ENCODE results near the gene EMP2.
A peak's percentile ranks its signal among the peaks of the same experiment; 100 is the strongest.
"Not testable (repeated sequence)": the region's sequence is repeated elsewhere in the genome, so short reads cannot be mapped to it uniquely, and the experiment has no call there.

The EMP2 gene

DNA sequence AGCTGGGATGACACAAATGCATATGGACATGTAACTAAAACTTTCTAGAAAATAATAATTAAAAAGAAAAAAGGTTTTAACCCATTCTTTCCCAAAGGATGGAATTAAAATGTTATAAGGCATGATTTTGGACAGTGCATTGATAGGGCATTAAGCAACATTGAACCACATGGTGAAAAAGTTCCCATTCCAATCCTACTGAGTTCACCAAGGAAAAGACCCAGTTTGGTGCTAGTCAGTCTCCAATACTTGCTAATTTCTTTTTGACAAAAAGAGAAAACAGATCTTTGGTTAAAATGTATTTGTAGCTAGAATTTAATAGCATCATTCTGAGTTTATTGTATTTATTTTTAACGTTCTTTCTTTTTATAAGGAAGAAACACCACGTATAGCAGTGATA is 28.1 kb downstream of the EMP2 start:
- peak; percentile 46 for DNase-seq (ENCODE audit: low spot score)

DNA sequence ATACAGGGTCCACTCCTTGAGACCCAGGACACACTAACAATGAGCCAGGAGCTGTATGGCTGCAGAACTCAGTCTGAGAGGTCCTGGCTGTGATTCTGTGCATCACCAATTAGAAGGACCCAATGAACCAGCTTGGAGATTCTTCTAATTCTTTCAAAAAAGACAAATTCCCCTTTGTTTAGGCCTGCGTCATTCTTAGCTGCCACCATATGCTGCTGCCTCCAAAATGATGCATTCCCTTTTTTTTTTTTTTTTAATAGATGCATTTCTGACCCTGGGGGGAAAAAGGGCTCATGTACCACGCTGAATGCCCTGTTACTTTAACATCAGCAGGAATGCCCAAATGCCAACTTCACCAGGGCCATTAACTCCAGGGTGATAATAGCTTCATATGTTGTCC is 28.5 kb downstream of the EMP2 start:
- no peak for DNase-seq (ENCODE audit: low spot score)

DNA sequence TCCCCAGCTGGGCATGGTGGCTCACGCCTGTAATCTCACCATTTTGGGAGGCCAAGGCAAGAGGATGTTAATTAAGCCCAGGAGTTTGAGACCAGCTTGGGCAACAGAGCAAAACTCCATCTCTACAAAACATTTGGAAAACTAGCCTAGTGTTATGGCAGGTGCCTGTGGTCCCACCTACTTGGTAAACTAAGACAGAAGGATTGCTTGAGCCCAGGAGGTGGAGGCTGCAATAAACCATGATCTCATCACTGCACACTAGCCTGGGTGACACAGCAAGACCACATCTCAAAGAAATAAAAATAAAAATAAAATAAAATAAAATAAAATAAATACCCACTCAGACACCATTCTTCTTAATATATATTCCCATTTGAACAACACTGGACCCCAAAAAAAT is 32.0 kb downstream of the EMP2 start:
- no peak for DNase-seq (ENCODE audit: low spot score)

DNA sequence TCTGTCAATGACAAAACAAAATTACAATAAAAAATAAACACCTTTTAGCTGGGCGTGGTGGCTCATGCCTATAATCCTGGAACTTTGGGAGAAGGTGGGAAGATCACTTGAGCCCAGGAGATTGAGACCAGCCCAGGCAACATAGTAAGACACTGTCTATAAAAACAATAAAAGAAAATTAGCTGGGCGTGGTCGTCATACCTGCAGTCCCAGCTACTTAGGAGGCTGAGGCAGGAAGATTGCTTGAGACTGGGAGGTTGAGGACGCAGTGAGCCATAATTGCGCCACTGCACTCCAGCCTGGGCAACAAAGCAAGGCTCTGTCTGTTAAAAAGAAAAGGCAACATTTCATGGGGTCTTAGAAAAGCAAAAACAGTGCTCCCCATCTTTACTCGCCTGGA is 32.7 kb downstream of the EMP2 start:
- no peak for DNase-seq (ENCODE audit: low spot score)

DNA sequence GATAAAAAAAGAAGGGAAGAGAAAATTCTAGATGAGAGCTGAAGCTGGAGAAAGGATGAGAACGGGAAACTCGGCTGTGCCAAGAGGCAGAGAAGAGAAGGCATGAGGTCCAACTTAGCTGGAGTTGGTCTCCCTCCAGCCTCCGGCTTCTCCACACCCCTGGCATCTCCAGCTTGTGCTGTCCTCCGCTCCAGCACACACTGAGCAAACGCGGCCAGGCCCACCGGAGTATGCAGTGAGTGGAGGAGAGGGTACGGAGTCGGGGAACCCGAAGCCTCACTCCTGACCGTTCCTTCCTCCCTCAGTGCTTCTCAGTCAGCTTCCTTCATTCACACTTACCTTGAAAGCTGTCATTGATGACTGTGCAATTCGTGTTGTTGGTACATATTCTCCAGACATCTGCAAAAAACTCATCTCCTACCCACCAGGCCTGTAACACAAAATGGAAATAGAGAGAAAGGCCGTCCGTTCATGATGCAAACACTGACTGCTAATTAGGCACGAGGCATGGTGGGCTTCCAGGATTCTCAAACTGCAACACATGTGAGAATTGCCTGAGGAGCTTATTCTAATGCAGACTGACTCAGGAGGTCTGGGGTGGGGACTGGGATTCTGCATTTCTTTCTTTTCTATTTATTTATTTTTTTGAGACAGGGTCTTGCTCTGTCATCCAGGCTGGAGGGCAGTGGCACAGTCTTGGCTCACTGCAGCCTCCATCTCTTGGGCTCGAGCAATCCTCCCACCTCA is 37.0 kb downstream of the EMP2 start:
- no peak for DNase-seq (ENCODE audit: low spot score)

DNA sequence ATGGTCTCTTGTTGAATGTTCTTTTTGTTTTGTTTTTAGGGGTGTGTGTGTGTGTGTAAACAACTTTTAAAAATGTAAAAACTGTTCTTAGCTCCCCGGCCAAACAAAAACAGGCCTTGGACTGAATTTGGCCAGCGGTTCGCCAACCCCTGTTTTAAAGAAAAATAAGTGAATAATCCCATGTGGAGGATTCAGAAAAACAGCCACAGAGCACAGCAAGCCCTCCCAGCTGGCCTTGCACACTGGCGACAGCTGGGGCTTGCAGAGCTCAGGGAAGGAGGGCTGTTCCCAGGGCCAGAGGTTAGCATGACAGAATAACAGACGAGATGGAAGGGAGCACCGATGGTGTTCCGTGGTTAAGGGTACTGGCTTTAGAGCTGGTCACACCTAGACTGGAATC is 39.0 kb downstream of the EMP2 start:
- no peak for DNase-seq (ENCODE audit: low spot score)

DNA sequence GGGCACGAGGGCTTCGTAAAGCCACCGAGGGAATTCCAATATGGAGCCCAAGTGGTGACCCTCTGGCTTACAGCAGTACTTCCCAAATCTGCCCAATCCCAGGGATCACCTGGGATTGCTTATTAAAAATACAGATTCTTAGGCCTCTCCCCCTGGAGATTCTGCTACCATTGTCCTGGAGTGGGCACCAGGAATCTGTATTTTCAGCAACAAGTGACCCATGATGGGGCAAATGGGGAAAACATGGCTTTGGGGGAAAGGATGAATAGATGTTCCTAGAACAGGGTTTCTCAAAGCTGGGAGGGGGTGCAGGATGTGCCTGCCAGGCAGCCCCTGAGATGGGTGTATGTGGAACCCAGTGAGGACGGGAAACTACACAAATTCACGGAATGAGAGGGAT is 40.6 kb downstream of the EMP2 start:
- no peak for DNase-seq (ENCODE audit: low spot score)

DNA sequence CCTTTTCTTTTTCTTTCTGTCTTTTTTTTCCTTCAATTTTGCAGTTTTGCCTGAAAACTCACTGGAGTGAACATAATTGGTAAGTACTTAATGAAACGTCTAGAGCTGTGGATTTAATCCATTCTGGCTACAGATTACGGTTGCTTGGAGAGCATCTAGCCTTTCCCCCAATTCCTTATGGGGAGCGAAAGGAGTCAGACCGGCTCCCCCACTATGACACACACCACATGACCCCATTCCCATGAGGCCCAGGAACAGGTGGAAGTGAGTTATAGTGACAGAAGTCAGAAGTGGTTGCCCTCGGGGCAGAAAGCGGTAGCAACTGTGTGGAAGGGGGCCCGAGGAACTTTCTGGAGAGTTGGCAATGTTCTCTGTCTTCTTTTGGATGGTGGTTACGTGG is 41.2 kb downstream of the EMP2 start:
- no peak for DNase-seq (ENCODE audit: low spot score)

DNA sequence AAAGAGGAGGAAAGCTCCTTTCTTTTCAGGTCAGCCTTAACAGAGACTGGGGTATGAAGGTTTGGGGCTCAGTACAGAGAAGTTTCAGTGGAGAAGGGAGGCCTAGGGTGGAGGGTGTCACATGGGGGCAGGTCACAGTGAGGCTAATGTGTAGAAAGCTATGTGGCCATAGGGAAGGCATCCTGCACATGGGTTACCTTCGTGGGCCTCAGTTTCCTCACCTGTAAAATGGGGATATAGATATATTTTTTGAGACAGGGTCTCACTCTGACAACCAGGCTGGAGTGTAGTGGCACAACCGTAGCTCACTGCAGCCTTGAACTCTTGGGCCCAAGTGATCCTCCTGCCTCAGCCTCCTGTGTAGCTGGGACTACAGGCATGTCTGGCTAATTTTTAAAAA is 41.8 kb downstream of the EMP2 start:
- DNase-seq (ENCODE audit: low spot score) = no peak

DNA sequence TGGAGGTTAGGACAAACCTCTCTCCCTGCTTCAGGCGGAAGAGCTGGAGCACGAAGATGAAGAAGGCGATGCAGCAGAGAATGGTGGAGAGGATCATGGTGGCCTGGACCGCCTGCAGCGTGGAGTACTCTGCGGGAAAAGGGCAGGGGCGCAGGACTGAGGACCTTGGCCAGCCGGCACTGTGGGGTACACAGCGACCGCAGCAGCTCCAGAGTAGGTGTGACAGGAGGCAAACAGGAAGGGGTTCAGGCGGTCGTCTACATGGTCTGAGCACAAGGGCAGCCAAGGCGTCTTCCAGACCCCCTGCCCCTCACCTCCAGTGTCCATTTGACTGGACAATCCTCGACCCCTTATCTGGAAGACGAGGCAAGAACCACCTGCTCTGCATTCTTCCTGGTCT is 42.5 kb downstream of the EMP2 start:
- no peak for DNase-seq (ENCODE audit: low spot score)

DNA sequence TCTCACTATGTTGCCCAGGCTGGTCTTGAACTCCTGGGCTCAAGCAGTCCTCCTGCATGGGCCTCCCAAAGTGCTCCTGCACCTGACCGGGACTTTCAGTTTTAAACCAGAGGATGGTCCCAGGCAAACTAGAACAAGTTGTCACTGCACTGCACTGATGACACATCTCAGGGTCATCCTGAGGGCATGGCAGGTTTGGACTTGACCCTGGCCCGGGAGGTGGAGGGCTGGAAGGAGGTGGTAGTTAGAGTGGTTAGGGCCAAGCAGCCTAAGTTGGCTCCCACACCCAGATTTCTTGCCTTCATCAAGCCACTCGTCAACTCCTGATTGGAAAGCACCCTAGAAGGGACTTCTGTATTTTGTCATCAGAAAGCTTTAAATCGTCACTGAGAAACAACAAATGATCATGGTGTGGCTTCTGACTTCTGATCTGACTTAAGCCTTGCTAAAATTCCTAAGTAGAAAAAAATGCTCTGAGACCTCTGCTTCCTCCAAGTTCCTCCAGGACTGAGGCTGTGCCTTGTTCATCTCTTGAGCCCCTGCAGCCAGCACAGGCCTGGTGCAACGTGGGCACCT is 43.5 kb downstream of the EMP2 start:
- DNase-seq (ENCODE audit: low spot score) = no peak

DNA sequence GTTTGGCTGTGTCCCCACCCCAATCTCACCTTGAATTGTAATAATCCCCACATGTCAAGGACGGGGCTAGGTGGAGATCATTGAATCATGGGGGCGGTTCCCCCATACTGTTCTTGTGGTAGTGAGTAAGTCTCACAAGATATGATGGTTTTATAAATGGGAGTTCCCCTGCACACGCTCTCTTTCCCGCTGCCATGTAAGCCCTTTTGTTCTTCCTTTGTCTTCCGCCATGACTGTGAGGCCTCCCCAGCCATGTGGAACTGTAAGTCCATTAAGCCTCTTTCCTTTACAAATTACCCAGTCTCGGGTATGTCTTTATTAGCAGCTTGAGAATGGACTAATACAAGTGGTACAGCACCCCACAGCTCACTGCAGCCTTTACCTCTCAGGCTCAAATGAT is 44.1 kb downstream of the EMP2 start:
- DNase-seq (ENCODE audit: low spot score) = not testable (repeated sequence)

DNA sequence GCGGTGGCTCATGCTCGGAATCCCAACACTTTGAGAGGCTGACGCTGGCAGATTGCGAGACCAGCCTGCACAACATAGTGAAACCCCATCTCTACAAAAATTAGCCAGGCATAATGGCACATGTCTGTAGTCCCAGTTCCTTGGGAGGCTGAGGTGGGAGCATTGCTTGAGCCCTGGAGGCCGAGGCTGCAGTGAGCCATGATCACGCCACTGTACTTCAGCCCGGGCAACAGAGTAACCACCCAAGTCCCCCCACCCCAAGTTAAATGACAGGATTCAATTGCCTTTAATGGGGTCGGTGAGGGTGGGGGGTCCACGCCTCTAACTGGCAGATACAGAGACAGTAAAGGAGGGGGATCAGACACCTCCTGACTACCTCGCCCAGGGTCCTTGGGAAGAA is 44.9 kb downstream of the EMP2 start:
- no peak for DNase-seq (ENCODE audit: low spot score)

DNA sequence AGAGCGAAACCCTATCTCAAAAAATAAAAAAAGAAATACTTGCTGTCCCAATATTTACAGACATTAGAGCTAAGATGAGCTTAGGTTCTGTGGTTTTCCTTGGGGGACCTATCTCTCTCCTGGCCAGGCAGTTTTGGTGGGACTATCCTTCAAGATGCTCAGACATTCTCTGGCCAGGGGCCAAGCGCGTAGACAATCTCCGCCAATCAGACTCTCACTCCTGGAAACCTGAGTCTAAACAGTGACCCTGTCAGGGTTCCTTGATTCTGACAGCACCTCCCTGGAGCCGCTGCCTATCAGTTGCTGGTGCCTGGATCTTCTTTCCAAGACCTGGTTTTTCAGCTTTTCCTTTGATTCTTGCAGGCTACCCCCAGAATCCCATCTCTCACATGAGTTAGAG is 45.6 kb downstream of the EMP2 start:
- DNase-seq (ENCODE audit: low spot score) = no peak

DNA sequence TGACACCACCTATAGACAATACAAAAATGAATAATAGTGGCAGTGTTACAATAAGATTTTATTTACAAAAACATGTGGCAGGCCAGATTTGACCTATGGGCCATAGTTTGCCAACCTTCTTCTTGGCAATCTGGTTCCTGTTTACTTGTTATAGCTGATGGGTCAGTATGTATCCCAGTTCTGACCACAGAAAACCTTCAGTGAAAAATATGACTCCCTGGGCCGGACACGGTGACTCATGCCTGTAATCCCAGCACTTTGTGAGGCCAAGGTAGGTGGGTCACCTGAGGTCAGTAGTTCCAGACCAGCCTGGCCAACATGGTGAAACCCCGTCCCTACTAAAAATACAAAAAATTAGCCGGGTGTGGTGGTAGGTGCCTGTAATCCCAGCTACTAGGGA is 46.8 kb downstream of the EMP2 start:
- DNase-seq (ENCODE audit: low spot score) = not testable (repeated sequence)

DNA sequence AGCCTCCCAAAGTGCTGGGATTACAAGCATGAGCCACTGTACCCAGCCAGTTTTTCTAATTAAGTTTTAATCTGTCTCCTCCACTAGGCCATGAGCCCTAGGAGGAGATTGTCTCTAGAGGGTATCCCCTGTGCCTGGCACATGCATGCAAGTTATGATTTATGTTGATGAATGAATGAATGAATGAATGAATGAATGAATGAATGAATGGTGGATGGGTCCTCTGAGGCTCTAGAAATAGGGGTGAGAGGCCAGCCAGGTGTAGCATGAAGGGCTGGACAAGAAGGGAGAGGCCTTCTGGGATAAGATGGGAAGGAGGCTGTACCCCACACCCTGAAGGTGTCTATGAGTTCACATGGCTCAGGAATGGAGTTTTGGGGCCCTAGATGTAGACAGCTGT is 48.8 kb downstream of the EMP2 start:
- no peak for DNase-seq (ENCODE audit: low spot score)

DNA sequence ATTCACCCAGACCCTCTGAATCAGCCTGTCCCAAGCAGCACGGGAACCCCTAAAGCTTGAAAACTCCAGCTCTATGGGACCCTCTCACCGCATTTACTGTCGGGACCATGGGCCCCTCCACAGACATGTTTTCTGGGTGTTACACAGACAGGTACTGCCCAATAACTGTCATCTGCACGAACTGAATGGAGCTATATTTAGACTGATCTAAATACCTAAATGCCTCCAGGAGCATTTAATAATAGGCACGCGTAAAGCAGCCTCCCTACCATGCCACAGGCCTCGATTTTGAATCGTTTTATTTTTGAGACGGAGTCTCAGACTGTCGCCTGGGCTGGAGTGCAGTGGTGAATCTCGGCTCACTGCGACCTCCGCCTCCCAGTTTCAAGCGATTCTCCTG is 49.7 kb downstream of the EMP2 start:
- DNase-seq (ENCODE audit: low spot score) = no peak

DNA sequence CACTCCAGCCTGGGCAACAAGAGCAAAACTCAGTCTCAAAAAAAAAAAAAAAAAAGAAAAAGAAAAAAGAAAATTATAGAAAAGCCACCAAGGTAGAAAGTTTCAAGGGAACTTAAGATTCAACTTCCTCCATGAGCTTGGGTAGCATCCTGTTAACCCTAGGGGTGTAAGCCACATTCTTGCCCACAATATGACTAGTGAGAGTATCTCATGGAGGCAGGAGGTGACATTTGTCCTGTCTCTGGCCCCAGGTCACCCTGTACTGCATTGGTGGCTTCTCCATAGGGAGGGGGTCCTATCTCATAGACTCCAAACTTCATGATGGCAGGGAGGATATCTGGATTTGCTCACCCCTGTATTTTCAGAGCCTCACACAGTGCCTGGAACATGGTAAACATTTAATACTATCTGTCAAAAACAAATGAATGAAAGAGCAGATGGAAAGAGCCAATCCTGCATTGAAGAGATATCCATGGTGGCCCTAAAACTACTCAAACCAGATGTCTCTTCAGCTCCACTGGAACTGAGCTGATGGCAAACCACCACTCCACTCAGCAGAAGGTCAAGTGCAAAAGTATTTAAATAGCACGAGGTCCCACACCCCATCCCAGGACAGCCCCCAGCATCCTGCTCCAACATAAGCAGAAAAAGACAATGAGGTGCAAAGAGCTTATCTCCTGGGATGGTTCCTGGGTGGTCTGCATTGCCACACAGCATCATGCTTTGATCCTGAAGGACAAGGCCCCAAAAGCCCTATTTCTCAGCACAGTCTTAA is 50.3 kb downstream of the EMP2 start:
- no peak for DNase-seq (ENCODE audit: low spot score)

DNA sequence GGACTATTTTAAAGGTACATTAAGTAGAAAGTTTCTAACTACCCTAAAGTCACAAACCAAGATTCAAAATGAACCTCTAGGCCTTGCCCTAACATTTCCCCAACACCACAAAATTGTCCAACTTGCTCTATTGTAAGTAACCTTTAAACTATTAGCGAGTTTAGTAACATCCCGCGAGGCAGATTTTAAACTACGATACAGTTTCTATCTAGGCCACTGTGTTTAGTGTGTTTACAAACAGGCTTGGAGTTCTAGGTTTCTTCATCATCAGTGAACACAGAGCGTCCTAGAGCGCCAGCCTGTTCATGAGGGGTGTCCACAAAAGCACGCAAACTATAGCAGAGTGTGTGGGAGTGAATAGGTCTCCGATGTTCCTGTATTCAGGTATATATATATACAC is 51.8 kb downstream of the EMP2 start:
- no peak for DNase-seq (ENCODE audit: low spot score)

DNA sequence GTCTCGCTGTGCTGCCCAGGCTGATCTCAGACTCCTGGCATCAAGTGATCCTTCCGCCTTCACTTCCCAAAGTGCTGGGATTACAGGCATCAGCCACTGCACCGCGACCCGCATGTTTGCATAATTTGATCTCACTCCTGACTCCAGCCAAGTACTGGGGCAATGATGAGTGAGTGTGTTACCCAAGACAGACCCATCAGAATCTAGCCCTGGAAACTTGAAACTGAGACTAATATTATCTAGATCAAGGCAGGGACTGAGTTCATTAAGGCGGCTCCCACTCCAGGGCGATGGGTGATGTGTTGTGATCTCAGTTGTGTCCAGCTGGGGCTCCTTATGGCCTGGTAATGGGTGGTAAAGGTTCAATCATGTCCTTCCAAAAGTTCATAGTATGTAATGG is 53.4 kb downstream of the EMP2 start:
- no peak for DNase-seq (ENCODE audit: low spot score)

DNA sequence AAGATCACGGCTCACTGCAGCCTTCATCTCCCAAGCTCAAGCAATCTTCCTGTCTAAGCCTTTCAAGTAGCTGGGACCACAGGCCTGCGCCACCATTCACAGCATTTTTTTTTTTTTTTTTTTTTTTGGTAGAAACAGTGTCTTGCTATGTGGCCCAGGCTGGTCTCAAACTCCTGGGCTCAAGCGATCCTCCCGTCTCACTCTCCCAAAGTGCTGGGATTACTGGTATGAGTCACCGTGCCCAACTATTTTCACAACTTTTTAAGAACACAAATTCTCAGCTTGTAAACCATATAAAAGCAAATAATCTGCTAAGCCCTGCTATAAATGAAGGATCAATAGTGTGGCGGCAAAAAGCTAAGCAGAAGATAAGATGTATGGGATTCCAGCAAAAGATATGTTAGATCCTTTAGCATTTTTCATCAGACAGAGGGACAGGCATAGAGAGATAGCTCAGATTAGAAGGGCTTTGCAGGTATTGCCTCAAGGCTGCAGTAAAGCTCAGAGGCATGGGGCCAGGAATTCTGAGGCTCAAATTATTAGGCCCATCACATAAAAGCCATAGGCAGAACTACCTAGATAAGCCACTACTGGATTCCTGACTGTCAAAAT is 55.1 kb downstream of the EMP2 start:
- no peak for DNase-seq (ENCODE audit: low spot score)

DNA sequence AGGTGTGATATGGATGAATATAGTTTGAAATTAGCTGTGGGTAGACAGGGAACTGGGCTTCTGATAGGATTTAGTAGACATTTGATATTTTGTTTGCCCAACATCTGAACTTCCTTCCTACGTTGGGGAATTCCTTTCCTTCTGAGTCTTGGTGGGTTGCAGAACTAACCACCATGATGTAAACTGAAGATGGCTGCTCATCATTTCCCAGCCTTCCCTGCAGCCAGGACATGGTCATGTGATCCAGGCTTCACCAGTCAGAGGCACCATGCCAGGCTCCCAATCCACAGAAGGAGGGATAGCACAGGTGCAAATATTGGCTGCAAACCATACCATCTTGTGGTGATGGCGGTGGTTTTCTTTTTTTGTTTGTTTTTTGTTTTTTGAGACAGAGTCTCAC is 57.4 kb downstream of the EMP2 start:
- no peak for DNase-seq (ENCODE audit: low spot score)

DNA sequence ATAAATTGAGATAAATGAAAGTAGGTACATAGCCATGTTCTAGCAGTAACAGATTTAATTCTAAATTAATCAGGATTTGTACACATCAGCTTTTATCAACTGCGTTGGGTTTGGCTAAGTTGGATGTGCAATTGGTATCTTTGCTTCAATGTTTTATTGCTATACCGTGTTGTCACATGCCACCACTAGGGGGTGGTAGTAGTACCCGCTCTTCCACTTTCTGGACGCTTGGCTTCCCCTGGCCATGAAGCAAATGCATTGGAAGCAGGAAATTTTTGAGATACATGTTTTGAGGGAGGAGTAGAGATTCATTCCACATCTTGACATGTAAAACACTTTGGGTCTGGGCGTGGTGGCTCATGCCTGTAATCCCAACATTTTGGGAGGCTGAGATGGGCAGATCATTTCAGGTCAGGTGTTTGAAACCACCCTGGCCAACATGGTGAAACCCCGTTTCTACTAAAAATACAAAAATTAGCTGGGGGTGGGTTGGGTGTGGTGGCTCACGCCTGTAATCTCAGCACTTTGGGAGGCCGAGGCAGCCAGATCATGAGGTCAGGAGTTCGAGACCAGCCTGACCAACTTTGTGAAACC is 58.6 kb downstream of the EMP2 start:
- DNase-seq (ENCODE audit: low spot score) = peak; percentile 78

Measured in GM03348 (cell line).